Endothelial cell of umbilical vein (primary cell): ENCODE measurements around the gene CALCR. TPM values are rescaled to one million over a fixed set of nuclear protein-coding genes. Genes with fewer than 3 reads are reported as not detected.

Experiments used
- BruUV-seq: library from RNA; stranded (reverse); fragments of 400-500 nt; replicated peaks from 2 replicates; lab custom pipeline; 2021; lab: Mats Ljungman, UMichigan
- CTCF ChIA-PET: fragments of 300-600, 350-600 bp; sonication (Branson Sonifier 250); formaldehyde crosslinking; loops from one replicate; lab custom pipeline; 2021; ENCODE audit warnings: antibody characterized with exemption, inconsistent platforms; lab: Charles Lee
- POLR2A ChIA-PET: fragments of 300-600, 350-600 bp; sonication (Branson Sonifier 250); formaldehyde crosslinking; loops from one replicate; lab custom pipeline; 2021; ENCODE audit warnings: antibody characterized with exemption, inconsistent platforms; lab: Charles Lee
- DNase-seq: peaks from one replicate; pipeline ENCODE4 v3.0.0-alpha.2; 2011; ENCODE audit warnings: low read depth, low spot score
- FAIRE-seq: peaks from 2 replicates; lab custom pipeline; 2011; peaks lifted over from hg19 to GRCh38; lab: Jason Lieb, UNC
- H2AFZ ChIP-seq: 2 replicates; pipeline ENCODE4 v1.6.0; 2012; ENCODE audit warnings: low read depth, low read length, control low read depth, inconsistent platforms
- H3K27ac ChIP-seq: 2 replicates; pipeline ENCODE4 v1.5.1; 2011; ENCODE audit warnings: low read depth, mild to moderate bottlenecking, control low read depth, low read length, moderate library complexity; ENCODE audit not compliant: insufficient read depth
- H3K27me3 ChIP-seq, 2 experiments: 2 replicates each; pipeline versions ENCODE4 v1.6.0 to v1.6.1; 2011; ENCODE audit warnings: low read length in 2 of 2, mixed read lengths in 1 of 2; ENCODE audit not compliant: control insufficient read depth in 2 of 2, insufficient read depth in 2 of 2
- H3K36me3 ChIP-seq, 2 experiments: 2 replicates in 1 of 2; 3 replicates in 1 of 2; pipeline ENCODE4 v1.5.1; 2011; ENCODE audit warnings: low read length in 2 of 2, mild to moderate bottlenecking in 1 of 2, moderate library complexity in 1 of 2; ENCODE audit not compliant: control insufficient read depth in 2 of 2, insufficient read depth in 2 of 2; ENCODE audit errors: extremely low read depth in 1 of 2
- H3K4me1 ChIP-seq: 3 replicates; pipeline ENCODE4 v1.5.1; 2011; ENCODE audit warnings: mild to moderate bottlenecking, low read length; ENCODE audit not compliant: control insufficient read depth, insufficient read depth; ENCODE audit errors: extremely low read depth
- H3K4me2 ChIP-seq: 2 replicates; pipeline ENCODE4 v1.6.1; 2011; ENCODE audit warnings: low read length, control low read depth, mixed read lengths; ENCODE audit not compliant: insufficient read depth
- H3K4me3 ChIP-seq, 3 experiments: fragments of 200-600 bp in 1 of 3; sonication (generic), shearing (Covaris generic) in 1 of 3; replicated peaks in 1 of 3; 2 replicates each; pipeline ENCODE4 v1.5.1; 2011 to 2016; ENCODE audit warnings: control low read depth in 3 of 3, low read length in 3 of 3, mild to moderate bottlenecking in 2 of 3, inconsistent platforms in 1 of 3, low read depth in 1 of 3, moderate library complexity in 1 of 3; ENCODE audit not compliant: insufficient read depth in 1 of 3
- H3K79me2 ChIP-seq: 2 replicates; pipeline ENCODE4 v1.6.0; 2012; ENCODE audit warnings: low read length, inconsistent platforms; ENCODE audit not compliant: control insufficient read depth, insufficient read depth
- H3K9ac ChIP-seq: replicated peaks from 2 replicates; pipeline ENCODE3; 2011; ENCODE audit warnings: low read length, control low read depth; ENCODE audit not compliant: insufficient read depth; ENCODE audit errors: extremely low read depth
- H3K9me1 ChIP-seq: replicated peaks from 3 replicates; pipeline ENCODE4 v1.6.0; 2011; ENCODE audit warnings: mild to moderate bottlenecking, low read length; ENCODE audit not compliant: control insufficient read depth, insufficient read depth; ENCODE audit errors: extremely low read depth
- H3K9me3 ChIP-seq: replicated peaks from 2 replicates; pipeline ENCODE4 v1.5.1; 2012; ENCODE audit warnings: low read length, inconsistent platforms; ENCODE audit not compliant: control insufficient read depth, insufficient read depth
- H4K20me1 ChIP-seq: replicated peaks from 2 replicates; pipeline ENCODE3; 2011; ENCODE audit warnings: mild to moderate bottlenecking, low read length; ENCODE audit not compliant: control insufficient read depth, insufficient read depth; ENCODE audit errors: extremely low read depth
- CTCF ChIP-seq, 2 donors: IDR thresholded peaks; 1 replicate in 1 of 2; 2 replicates in 1 of 2; pipeline ENCODE4 v1.5.1; 2011; ENCODE audit warnings: low read length in 2 of 2, mild to moderate bottlenecking in 2 of 2, moderate library complexity in 2 of 2, control low read depth in 1 of 2, inconsistent platforms in 1 of 2, low read depth in 1 of 2; ENCODE audit not compliant: insufficient read depth in 1 of 2; ENCODE audit errors: extremely low read depth in 1 of 2
- EZH2 ChIP-seq: IDR thresholded peaks from 2 replicates; pipeline ENCODE4 v1.6.1; 2012; ENCODE audit warnings: borderline replicate concordance, low read depth, mild to moderate bottlenecking, moderate library complexity, low read length, inconsistent platforms; ENCODE audit not compliant: severe bottlenecking
- FOS ChIP-seq: IDR thresholded peaks from 2 replicates; pipeline ENCODE4 v1.6.1; 2011; ENCODE audit warnings: mild to moderate bottlenecking, low read length, moderate library complexity, borderline replicate concordance; ENCODE audit not compliant: insufficient read depth
- GATA2 ChIP-seq: IDR thresholded peaks from 2 replicates; pipeline ENCODE4 v1.7.0; 2011; ENCODE audit warnings: low read depth, mild to moderate bottlenecking, moderate library complexity, mixed read lengths, low read length; ENCODE audit not compliant: insufficient read length, insufficient read depth
- JUN ChIP-seq: IDR thresholded peaks from 2 replicates; pipeline ENCODE4 v1.6.1; 2011; ENCODE audit warnings: borderline replicate concordance, low read depth; ENCODE audit not compliant: insufficient read length, insufficient read depth
- MAX ChIP-seq: IDR thresholded peaks from 2 replicates; pipeline ENCODE4 v1.6.1; 2011; ENCODE audit not compliant: insufficient read depth, insufficient read length
- MYC ChIP-seq: IDR thresholded peaks from one replicate; pipeline ENCODE4 v1.6.1; 2011; ENCODE audit warnings: mild to moderate bottlenecking, low read depth, low read length
- POLR2A ChIP-seq: IDR thresholded peaks from 2 replicates; pipeline ENCODE4 v1.6.1; 2012; ENCODE audit warnings: low read depth, mild to moderate bottlenecking, control low read depth, low read length
- POLR2AphosphoS5 ChIP-seq: IDR thresholded peaks from 2 replicates; pipeline ENCODE4 v1.6.1; 2012; ENCODE audit warnings: low read depth, mild to moderate bottlenecking, control low read depth, low read length, moderate library complexity; ENCODE audit not compliant: insufficient read depth
- dilution Hi-C: fragments of 300-500 bp; cut with MboI; formaldehyde crosslinking; loops from one replicate; pipeline ENCODE4 v1.15.0; 2019; ENCODE audit warnings: low sequenced_read_pairs; ENCODE audit not compliant: extremely low pct_ligation_motif_present
- intact Hi-C: fragments of 100-400 bp; cut with micrococcal nuclease; formaldehyde crosslinking; loops from one replicate; pipeline ENCODE4 v1.10.0; 2022
- polyA plus RNA-seq, 4 experiments: library from polyadenylated mRNA; depleted of rRNA in 3 of 4; stranded (reverse) in 3 of 4; unstranded in 1 of 4; fragments of >200 nt; gene quantifications; 2 replicates each; pipeline versions ENCODE4 v1.2.1 to v1.2.3, GENCODE V29; 2011 to 2012; ENCODE audit warnings: missing spikeins in 1 of 4
- total RNA-seq: library from RNA; stranded (reverse); gene quantifications from 2 replicates; pipeline ENCODE4 v1.2.3, GENCODE V29; 2021

The CALCR gene
- total and polyA plus RNA-seq, 2 donors (not counting 3 experiments of a cell fraction or from before 2014, with no cell fraction given), result not detected

DNA sequence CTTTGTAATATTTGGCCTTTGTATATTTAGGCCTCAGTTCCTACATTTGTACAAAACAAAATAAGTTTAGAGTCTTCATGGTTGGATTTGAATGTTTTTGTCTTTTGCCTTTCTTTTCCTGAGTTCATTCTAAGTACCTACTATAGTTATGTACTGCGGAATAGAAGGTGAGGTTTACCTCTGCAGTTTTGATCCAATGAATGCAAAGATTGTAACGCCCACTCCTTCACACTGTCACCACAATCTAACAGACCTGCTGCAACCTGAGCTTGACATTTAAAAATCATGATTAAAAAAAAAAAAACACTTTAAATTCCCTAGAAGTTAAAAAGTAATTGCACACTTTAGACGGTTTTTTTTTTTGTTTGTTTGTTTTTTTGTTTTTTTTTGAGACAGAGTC lies 145.0 kb downstream of the CALCR start:
- no peaks in the 10 kb centered on the region for H3K4me1 ChIP-seq
- FAIRE-seq, result no peak
- intact Hi-C loops, result no loop called here
- POLR2A ChIA-PET, result no interaction called here
- H2AFZ ChIP-seq, result no peak overlapping the region
- no peak overlapping the region for H3K9ac ChIP-seq
- no peaks in the 10 kb centered on the region for H3K79me2 ChIP-seq
- TF ChIP-seq JUN, result no peak
- no peak for TF ChIP-seq EZH2
- no peak for TF ChIP-seq CTCF (IDR thresholded peaks at IDR 0.05; ENCODE audit: extremely low read depth in 1 of 2, insufficient read depth in 1 of 2, low read depth in 1 of 2, low read length in 2 of 2)
- TF ChIP-seq MAX, result no peak
- TF ChIP-seq MYC, result no peak
- TF ChIP-seq POLR2AphosphoS5, result no peak
- TF ChIP-seq FOS, result no peak
- TF ChIP-seq POLR2A, result no peak
- no peak for TF ChIP-seq GATA2
- H3K36me3 ChIP-seq, result no peaks in the 10 kb centered on the region
- BruUV-seq, result no TSS peak
- no peak overlapping the region for H3K4me2 ChIP-seq
- no peaks in the 10 kb centered on the region for H3K27me3 ChIP-seq
- H4K20me1 ChIP-seq, result no peaks in the 10 kb centered on the region
- no peaks in the 10 kb centered on the region for H3K9me3 ChIP-seq
- dilution Hi-C loops, result no loop called here
- CTCF ChIA-PET, result interaction anchor here (1.6 kb wide), 1 partner anchor 13 kb away, joined by 8 read pairs; no protein-coding TSS in a partner anchor
- H3K9me1 ChIP-seq, result no peaks in the 10 kb centered on the region
- no peak overlapping the region for H3K4me3 ChIP-seq
- no peak for DNase-seq
- no peak overlapping the region for H3K27ac ChIP-seq
